HG03097 (cell line): ENCODE results near the gene EIF2S2.

Experiments
- ATAC-seq: cut with Tn5 transposase; IDR thresholded peaks from one replicate; pipeline ENCODE4 v1.9.1; 2021; ENCODE audit not compliant: unreplicated experiment, low FRiP score

The EIF2S2 gene

GRCh38 chr20:34122274-34122980, 10.4 kb upstream of the EIF2S2 start:
- no peak for ATAC-seq

- ATAC-seq, result no peak
These were observed 8.2 kb upstream of the EIF2S2 start for GRCh38 chr20:34120213-34120612.

GRCh38 chr20:34115232-34115631, 3.2 kb upstream of the EIF2S2 start:
- ATAC-seq, result no peak

GRCh38 chr20:34114809-34115208, 2.8 kb upstream of the EIF2S2 start:
- ATAC-seq, result no peak

- no peak for ATAC-seq
These were observed 608 bp upstream of the EIF2S2 start for GRCh38 chr20:34112600-34113101.

GRCh38 chr20:34110745-34111641, 1.1 kb downstream of the EIF2S2 start:
- no peak for ATAC-seq

- no peak for ATAC-seq
These were observed 1.9 kb downstream of the EIF2S2 start for GRCh38 chr20:34110025-34110744.

GRCh38 chr20:34109442-34109841, 2.6 kb downstream of the EIF2S2 start:
- no peak for ATAC-seq

GRCh38 chr20:34108616-34109174, 3.3 kb downstream of the EIF2S2 start:
- no peak for ATAC-seq

- no peak for ATAC-seq
These were observed 5.9 kb downstream of the EIF2S2 start for GRCh38 chr20:34105978-34106675.

GRCh38 chr20:34104059-34104458, 8.0 kb downstream of the EIF2S2 start:
- ATAC-seq, result no peak

- no peak for ATAC-seq
These were observed 9.7 kb downstream of the EIF2S2 start for GRCh38 chr20:34102342-34102741.

- no peak for ATAC-seq
These were observed 11.5 kb downstream of the EIF2S2 start for GRCh38 chr20:34100576-34100975.

- ATAC-seq, result no peak
These were observed 12.4 kb downstream of the EIF2S2 start for GRCh38 chr20:34099675-34100074.

GRCh38 chr20:34098570-34098969, 13.5 kb downstream of the EIF2S2 start:
- no peak for ATAC-seq

- ATAC-seq, result no peak
These were observed 15.2 kb downstream of the EIF2S2 start for GRCh38 chr20:34096699-34097444.

- ATAC-seq, result no peak
These were observed 16.2 kb downstream of the EIF2S2 start for GRCh38 chr20:34095825-34096224.

GRCh38 chr20:34093895-34094294, 18.1 kb downstream of the EIF2S2 start:
- ATAC-seq, result no peak

- ATAC-seq, result no peak
These were observed 20.3 kb downstream of the EIF2S2 start for GRCh38 chr20:34091637-34092200.
